HFFc6 (cell line): ENCODE measurements around the gene LEAP2. TPM values are rescaled to one million over a fixed set of nuclear protein-coding genes. Genes with fewer than 3 reads are reported as not detected.
"Not testable (repeated sequence)": the region's sequence is repeated elsewhere in the genome, so short reads cannot be mapped to it uniquely, and the experiment has no call there.

ENCODE experiments used
- DNase-seq: peaks from one replicate; pipeline ENCODE4 v3.0.0-alpha.2; 2018
- H3K27ac Mint-ChIP-seq: 2 replicates; pipeline ENCODE4 v1.8.0; 2020; ENCODE audit warnings: mild to moderate bottlenecking, mixed read lengths
- H3K27me3 Mint-ChIP-seq: 2 replicates; pipeline ENCODE4 v1.8.0; 2021; ENCODE audit warnings: mild to moderate bottlenecking, moderate library complexity, mixed read lengths; ENCODE audit not compliant: insufficient read depth
- H3K36me3 Mint-ChIP-seq: 2 replicates; pipeline ENCODE4 v1.8.0; 2021; ENCODE audit warnings: low read depth, mixed read lengths
- H3K4me1 Mint-ChIP-seq: 2 replicates; pipeline ENCODE4 v1.8.0; 2020; ENCODE audit warnings: low read depth, mixed read lengths
- H3K4me3 Mint-ChIP-seq: 2 replicates; pipeline ENCODE4 v1.8.0; 2020; ENCODE audit warnings: mild to moderate bottlenecking, moderate library complexity, mixed read lengths
- H3K9me3 Mint-ChIP-seq: 2 replicates; pipeline ENCODE4 v1.8.0; 2020; ENCODE audit warnings: mild to moderate bottlenecking, mixed read lengths
- CTCF ChIP-seq: fragments of 200-600 bp; sonication (generic); IDR thresholded peaks from 2 replicates; pipeline ENCODE4 v1.5.0; 2021; ENCODE audit warnings: antibody characterized with exemption, mild to moderate bottlenecking
- total RNA-seq, 6 experiments: library from RNA; stranded (reverse); fragmentation: NEBNext Ultra II Directional; extraction: Animal tissue kit (Norgen Biotek cat#: 25700); gene quantifications; 2 replicates in 1 of 6; 3 replicates in 5 of 6; pipeline ENCODE4 v1.2.3, GENCODE V29; 2021

LEAP2 gene
- total RNA-seq, 6 experiments from 2014 or later, result 0.09 to 0.51 (median 0.41) TPM

- TF ChIP-seq CTCF, result no peak
- Mint-ChIP-seq H3K27ac (no peak overlapping the region), H3K4me3 (no peak overlapping the region), H3K9me3 (no peaks in the 10 kb centered on the region), H3K36me3 (no peaks in the 10 kb centered on the region), H3K27me3 (no peaks in the 10 kb centered on the region; the same call in 1 of the 2 replicates), H3K4me1 (peaks cover 14% of the 10 kb centered on the region)
- no peak for DNase-seq
These were observed 24.1 kb upstream of the LEAP2 start for GRCh38 chr5:132849347-132849746.

- peak overlapping the region; percentile 12; the same call in 1 of the 2 replicates for H3K4me3 Mint-ChIP-seq
- H3K4me1 Mint-ChIP-seq, result peaks cover 19% of the 10 kb centered on the region
- no peaks in the 10 kb centered on the region for H3K9me3 Mint-ChIP-seq
- TF ChIP-seq CTCF, result no peak
- H3K36me3 Mint-ChIP-seq, result no peaks in the 10 kb centered on the region
- H3K27me3 Mint-ChIP-seq, result no peaks in the 10 kb centered on the region; the same call in 1 of the 2 replicates
- DNase-seq, result peak; percentile 25
- H3K27ac Mint-ChIP-seq, result no peak overlapping the region
These were observed 23.4 kb upstream of the LEAP2 start for GRCh38 chr5:132850066-132850465.

- DNase-seq, result no peak
- TF ChIP-seq CTCF, result no peak
- Mint-ChIP-seq H3K9me3 (no peaks in the 10 kb centered on the region), H3K27me3 (peaks cover 8% of the 10 kb centered on the region), H3K27ac (no peak overlapping the region), H3K36me3 (no peaks in the 10 kb centered on the region), H3K4me3 (no peak overlapping the region), H3K4me1 (peaks cover 19% of the 10 kb centered on the region)
These were observed 20.1 kb upstream of the LEAP2 start for GRCh38 chr5:132853323-132853722.

GRCh38 chr5:132853790-132854189 is 19.7 kb upstream of the LEAP2 start:
- peaks cover 19% of the 10 kb centered on the region for H3K4me1 Mint-ChIP-seq
- no peak for TF ChIP-seq CTCF
- no peaks in the 10 kb centered on the region for H3K9me3 Mint-ChIP-seq
- DNase-seq, result no peak
- H3K27me3 Mint-ChIP-seq, result peaks cover 8% of the 10 kb centered on the region
- no peaks in the 10 kb centered on the region for H3K36me3 Mint-ChIP-seq
- H3K27ac Mint-ChIP-seq, result no peak overlapping the region
- no peak overlapping the region for H3K4me3 Mint-ChIP-seq

DNA sequence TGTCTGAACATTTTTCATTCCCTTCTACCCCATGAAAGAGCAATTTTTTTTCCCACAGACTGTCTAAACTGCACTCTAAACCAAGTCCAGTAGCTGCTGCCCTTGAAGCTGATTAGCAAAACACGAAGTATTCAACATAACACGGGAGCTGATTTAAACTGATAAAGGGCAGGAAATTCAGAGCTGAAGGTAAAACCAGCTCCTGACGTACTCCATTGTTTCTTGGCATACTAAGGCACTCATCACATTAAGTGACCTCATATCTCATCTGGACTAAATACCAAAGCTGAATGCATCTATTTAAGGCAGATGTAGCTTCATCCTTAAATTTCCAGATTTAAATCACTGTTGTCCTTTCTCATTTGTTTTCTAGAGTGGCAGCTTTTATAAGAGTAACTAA is 19.2 kb upstream of the LEAP2 start:
- Mint-ChIP-seq H3K4me1 (peaks cover 19% of the 10 kb centered on the region), H3K27ac (peak overlapping the region; percentile 14; the same call in 1 of the 2 replicates), H3K27me3 (peaks cover 8% of the 10 kb centered on the region), H3K36me3 (no peaks in the 10 kb centered on the region), H3K9me3 (no peaks in the 10 kb centered on the region), H3K4me3 (no peak overlapping the region)
- TF ChIP-seq CTCF, result no peak
- no peak for DNase-seq

GRCh38 chr5:132854992-132855391 is 18.5 kb upstream of the LEAP2 start:
- not testable (repeated sequence) for H3K36me3 Mint-ChIP-seq, H3K27ac Mint-ChIP-seq, H3K4me3 Mint-ChIP-seq, DNase-seq, H3K27me3 Mint-ChIP-seq, H3K9me3 Mint-ChIP-seq
- H3K4me1 Mint-ChIP-seq, result peaks cover 20% of the 10 kb centered on the region
